RWPE2 (cell line): ENCODE measurements around the gene MEF2C.
A peak's percentile ranks its signal among the peaks of the same experiment; 100 is the strongest.

Experiments used
- ATAC-seq: fragments of 200-7000 bp; cut with Tn5 transposase; 3 replicates; pipeline ENCODE4 v1.9.1; 2021; ENCODE audit warnings: low read depth
- DNase-seq: peaks from one replicate; pipeline ENCODE4 v3.0.0-alpha.2; 2020; ENCODE audit warnings: low spot score
- H3K27ac ChIP-seq: fragments of 450-650 bp; 2 replicates; pipeline ENCODE4 v1.5.1; 2017; ENCODE audit warnings: mild to moderate bottlenecking; ENCODE audit not compliant: poor library complexity, severe bottlenecking
- H3K27me3 ChIP-seq: fragments of 250-450 bp; sonication (Bioruptor Pico); 2 replicates; pipeline ENCODE4 v1.5.1; 2021; ENCODE audit warnings: mild to moderate bottlenecking, moderate library complexity; ENCODE audit not compliant: insufficient read depth, poor library complexity, severe bottlenecking
- H3K36me3 ChIP-seq: fragments of 250-450 bp; sonication (Bioruptor Pico); 2 replicates; pipeline ENCODE4 v1.5.1; 2020; ENCODE audit warnings: low read depth, mild to moderate bottlenecking, moderate library complexity
- H3K4me1 ChIP-seq: fragments of 250-450 bp; sonication (Bioruptor Pico); 2 replicates; pipeline ENCODE4 v1.5.1; 2021; ENCODE audit warnings: mild to moderate bottlenecking, moderate library complexity; ENCODE audit not compliant: insufficient read depth, poor library complexity, severe bottlenecking
- H3K4me3 ChIP-seq: fragments of 250-450 bp; sonication (Bioruptor Pico); 2 replicates; pipeline ENCODE4 v1.5.1; 2021; ENCODE audit warnings: mild to moderate bottlenecking, moderate library complexity; ENCODE audit not compliant: severe bottlenecking
- H3K9me3 ChIP-seq: fragments of 250-450 bp; sonication (Bioruptor Pico); 2 replicates; pipeline ENCODE4 v1.5.1; 2021; ENCODE audit warnings: mild to moderate bottlenecking, moderate library complexity; ENCODE audit not compliant: severe bottlenecking
- CTCF ChIP-seq: fragments of 450-650 bp; IDR thresholded peaks from one replicate; pipeline ENCODE4 v1.5.1; 2017; ENCODE audit warnings: mild to moderate bottlenecking, moderate library complexity; ENCODE audit not compliant: poor library complexity, severe bottlenecking

The MEF2C gene

GRCh38 chr5:88695232-88695631, 187.8 kb downstream of the MEF2C start:
- H3K36me3 ChIP-seq, result no peaks in the 10 kb centered on the region
- H3K4me1 ChIP-seq, result no peaks in the 10 kb centered on the region
- H3K27me3 ChIP-seq, result peaks cover 90% of the 10 kb centered on the region
- H3K4me3 ChIP-seq, result no peak overlapping the region
- ATAC-seq, result no peak
- H3K27ac ChIP-seq, result no peak overlapping the region
- H3K9me3 ChIP-seq, result no peaks in the 10 kb centered on the region
- no peak for DNase-seq
- TF ChIP-seq CTCF, result no peak

GRCh38 chr5:88694023-88694679, 188.8 kb downstream of the MEF2C start:
- Histone ChIP-seq H3K27ac (no peak overlapping the region), H3K4me3 (no peak overlapping the region), H3K36me3 (no peaks in the 10 kb centered on the region), H3K27me3 (peaks cover 94% of the 10 kb centered on the region), H3K4me1 (no peaks in the 10 kb centered on the region), H3K9me3 (no peaks in the 10 kb centered on the region)
- DNase-seq (no peak), ATAC-seq (no peak)
- no peak for TF ChIP-seq CTCF

GRCh38 chr5:88693071-88693932, 189.7 kb downstream of the MEF2C start:
- H3K27ac ChIP-seq, result no peak overlapping the region
- TF ChIP-seq CTCF, result peak; percentile 11
- H3K4me1 ChIP-seq, result no peaks in the 10 kb centered on the region
- DNase-seq (no peak), ATAC-seq (peak; percentile 59)
- no peak overlapping the region for H3K4me3 ChIP-seq
- peaks cover 100% of the 10 kb centered on the region for H3K27me3 ChIP-seq
- no peaks in the 10 kb centered on the region for H3K9me3 ChIP-seq
- no peaks in the 10 kb centered on the region for H3K36me3 ChIP-seq

GRCh38 chr5:88691945-88692868, 190.8 kb downstream of the MEF2C start:
- no peak overlapping the region for H3K4me3 ChIP-seq
- H3K4me1 ChIP-seq, result no peaks in the 10 kb centered on the region
- DNase-seq (no peak), ATAC-seq (no peak)
- no peaks in the 10 kb centered on the region for H3K9me3 ChIP-seq
- no peak for TF ChIP-seq CTCF
- no peaks in the 10 kb centered on the region for H3K36me3 ChIP-seq
- H3K27ac ChIP-seq, result no peak overlapping the region
- H3K27me3 ChIP-seq, result peaks cover 100% of the 10 kb centered on the region
